Nephron progenitor cell (in vitro differentiated cells): ENCODE data around the gene PTPN21.
A peak's percentile ranks its signal among the peaks of the same experiment; 100 is the strongest.

Experiments
- DNase-seq: peaks from one replicate; pipeline ENCODE4 v3.0.0; 2021
- H3K27ac Mint-ChIP-seq: 2 replicates; pipeline ENCODE4 v1.8.0; 2021; ENCODE audit warnings: mild to moderate bottlenecking, moderate library complexity, mixed read lengths
- H3K27me3 Mint-ChIP-seq: 2 replicates; pipeline ENCODE4 v1.8.0; 2021; ENCODE audit warnings: mild to moderate bottlenecking, low read depth, mixed read lengths; ENCODE audit not compliant: poor library complexity
- H3K36me3 Mint-ChIP-seq: 2 replicates; pipeline ENCODE4 v1.8.0; 2021; ENCODE audit warnings: low read depth, mixed read lengths
- H3K4me1 Mint-ChIP-seq: 2 replicates; pipeline ENCODE4 v1.8.0; 2021; ENCODE audit warnings: mixed read lengths
- H3K4me3 Mint-ChIP-seq: 2 replicates; pipeline ENCODE4 v1.8.0; 2021; ENCODE audit warnings: mild to moderate bottlenecking, moderate library complexity, mixed read lengths
- H3K9me3 Mint-ChIP-seq: 2 replicates; pipeline ENCODE4 v1.8.0; 2021; ENCODE audit warnings: mild to moderate bottlenecking, moderate library complexity, mixed read lengths
- TF ChIP-seq, protein P1 (sequence below): fragments of 200-600 bp; sonication (generic); IDR thresholded peaks from 2 replicates; pipeline ENCODE4 v1.5.0; 2021; ENCODE audit warnings: antibody characterized with exemption

PTPN21 gene

DNA sequence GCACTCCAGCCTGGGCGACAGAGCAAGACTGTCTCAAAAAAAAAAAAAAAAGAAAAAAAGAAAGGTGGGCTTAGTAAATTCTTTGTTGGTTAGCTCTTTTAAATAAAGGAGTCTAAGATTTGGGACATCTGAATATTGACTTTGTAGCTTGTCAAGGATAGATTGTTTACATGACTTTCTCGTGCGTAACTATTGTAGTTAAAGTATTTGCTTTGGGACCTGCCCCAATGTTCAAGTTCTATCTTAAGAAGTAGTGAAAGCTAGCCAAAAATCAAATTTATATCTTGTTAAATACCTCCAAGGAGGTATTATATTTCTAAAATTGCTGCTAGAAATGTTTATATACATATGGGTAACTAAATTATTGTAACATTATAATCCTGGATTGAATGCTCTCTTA lies 32.4 kb downstream of the PTPN21 start:
- H3K27ac Mint-ChIP-seq: no peak overlapping the region
- TF ChIP-seq, protein P1, sequence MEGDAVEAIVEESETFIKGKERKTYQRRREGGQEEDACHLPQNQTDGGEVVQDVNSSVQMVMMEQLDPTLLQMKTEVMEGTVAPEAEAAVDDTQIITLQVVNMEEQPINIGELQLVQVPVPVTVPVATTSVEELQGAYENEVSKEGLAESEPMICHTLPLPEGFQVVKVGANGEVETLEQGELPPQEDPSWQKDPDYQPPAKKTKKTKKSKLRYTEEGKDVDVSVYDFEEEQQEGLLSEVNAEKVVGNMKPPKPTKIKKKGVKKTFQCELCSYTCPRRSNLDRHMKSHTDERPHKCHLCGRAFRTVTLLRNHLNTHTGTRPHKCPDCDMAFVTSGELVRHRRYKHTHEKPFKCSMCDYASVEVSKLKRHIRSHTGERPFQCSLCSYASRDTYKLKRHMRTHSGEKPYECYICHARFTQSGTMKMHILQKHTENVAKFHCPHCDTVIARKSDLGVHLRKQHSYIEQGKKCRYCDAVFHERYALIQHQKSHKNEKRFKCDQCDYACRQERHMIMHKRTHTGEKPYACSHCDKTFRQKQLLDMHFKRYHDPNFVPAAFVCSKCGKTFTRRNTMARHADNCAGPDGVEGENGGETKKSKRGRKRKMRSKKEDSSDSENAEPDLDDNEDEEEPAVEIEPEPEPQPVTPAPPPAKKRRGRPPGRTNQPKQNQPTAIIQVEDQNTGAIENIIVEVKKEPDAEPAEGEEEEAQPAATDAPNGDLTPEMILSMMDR: no peak
- H3K9me3 Mint-ChIP-seq: peaks cover 35% of the 10 kb centered on the region
- no peaks in the 10 kb centered on the region for H3K27me3 Mint-ChIP-seq
- no peak for DNase-seq
- H3K36me3 Mint-ChIP-seq: peaks cover 61% of the 10 kb centered on the region
- peaks cover 6% of the 10 kb centered on the region for H3K4me1 Mint-ChIP-seq
- no peak overlapping the region for H3K4me3 Mint-ChIP-seq

DNA sequence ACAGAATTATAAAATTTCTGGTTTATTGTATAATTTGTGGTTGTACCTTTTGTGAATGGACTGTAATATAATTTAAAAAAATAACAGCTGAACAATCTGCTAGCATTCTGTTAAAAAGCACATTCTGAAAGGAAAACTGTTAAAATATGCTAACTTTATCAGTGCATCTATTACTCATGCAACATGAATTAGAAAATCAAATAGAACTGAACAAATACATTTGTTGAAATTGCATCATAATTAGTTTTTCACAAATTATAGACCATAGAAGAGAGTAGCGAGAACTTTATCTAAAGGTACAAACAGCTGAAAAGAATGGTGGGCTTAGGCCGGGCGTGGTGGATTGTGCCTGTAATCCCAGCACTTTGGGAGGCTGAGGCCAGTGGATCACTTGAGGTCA lies 33.0 kb downstream of the PTPN21 start:
- H3K36me3 Mint-ChIP-seq: peaks cover 55% of the 10 kb centered on the region
- H3K4me1 Mint-ChIP-seq: peaks cover 12% of the 10 kb centered on the region
- TF ChIP-seq, protein P1: no peak
- no peak overlapping the region for H3K27ac Mint-ChIP-seq
- no peak for DNase-seq
- H3K4me3 Mint-ChIP-seq: no peak overlapping the region
- peaks cover 29% of the 10 kb centered on the region for H3K9me3 Mint-ChIP-seq
- no peaks in the 10 kb centered on the region for H3K27me3 Mint-ChIP-seq

DNA sequence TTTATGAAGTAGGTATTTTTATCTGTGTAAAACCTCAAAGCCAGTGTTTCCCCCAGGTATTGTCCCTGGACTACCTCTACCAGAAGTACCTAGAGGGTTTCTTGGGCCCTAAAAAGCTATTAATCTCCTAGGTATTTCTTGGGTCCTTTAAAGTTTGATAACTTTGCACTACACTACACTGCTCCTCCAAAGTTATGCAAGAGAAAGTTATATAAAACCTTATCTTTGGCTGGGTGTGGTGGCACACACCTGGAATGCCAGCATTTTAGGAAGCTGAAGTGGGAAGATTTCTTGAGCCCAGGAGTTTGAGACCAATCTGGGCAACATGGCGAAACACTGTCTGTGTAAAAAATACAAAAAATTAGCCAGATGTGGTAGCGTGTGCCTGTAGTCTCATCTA lies 34.9 kb downstream of the PTPN21 start:
- DNase-seq: no peak
- Mint-ChIP-seq H3K4me1 (peaks cover 31% of the 10 kb centered on the region), H3K27me3 (no peaks in the 10 kb centered on the region), H3K4me3 (no peak overlapping the region), H3K9me3 (peaks cover 22% of the 10 kb centered on the region), H3K27ac (no peak overlapping the region), H3K36me3 (peaks cover 49% of the 10 kb centered on the region)
- TF ChIP-seq, protein P1: no peak

DNA sequence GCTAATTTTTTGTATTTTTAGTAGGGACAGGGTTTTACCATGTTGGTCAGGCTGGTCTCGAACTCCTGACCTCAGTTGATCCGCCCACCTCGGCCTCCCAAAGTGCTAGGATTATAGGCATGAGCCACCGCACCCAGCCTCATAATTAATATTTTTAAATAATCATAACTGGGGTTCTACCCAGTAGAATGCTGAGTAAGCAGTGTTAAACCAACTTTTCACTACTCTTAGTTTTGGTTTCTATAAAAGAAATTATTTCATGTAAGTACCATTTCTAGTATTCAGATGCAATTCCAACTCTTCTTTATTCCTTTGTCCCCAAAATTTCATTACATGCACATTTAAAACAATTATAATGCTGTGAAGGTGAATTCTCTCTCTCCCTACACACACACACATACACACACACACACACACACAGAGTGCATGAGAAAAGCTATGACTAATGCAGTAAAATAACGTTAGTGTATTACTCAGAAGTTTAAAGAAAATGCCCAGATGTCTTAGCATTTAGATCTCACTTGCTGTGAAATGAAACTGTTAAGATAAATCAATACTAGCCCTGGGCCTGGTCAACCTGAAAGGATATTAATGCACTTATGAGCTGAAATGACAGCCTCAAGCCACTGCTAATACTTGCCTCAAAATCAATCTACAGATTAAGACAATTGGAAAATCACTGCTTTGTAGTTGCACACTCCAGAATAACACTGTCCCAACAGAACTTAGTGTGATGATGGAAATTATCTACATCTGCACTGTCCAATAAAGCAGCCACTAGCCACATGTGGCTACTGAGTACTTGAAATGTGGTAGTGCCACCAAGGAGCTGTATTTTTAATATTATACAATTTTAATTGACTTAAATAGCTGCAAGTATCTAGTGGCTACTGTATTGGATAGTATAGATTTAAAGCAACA lies 36.0 kb downstream of the PTPN21 start:
- peaks cover 36% of the 10 kb centered on the region for H3K4me1 Mint-ChIP-seq
- H3K27me3 Mint-ChIP-seq: no peaks in the 10 kb centered on the region
- peaks cover 16% of the 10 kb centered on the region for H3K9me3 Mint-ChIP-seq
- peak overlapping the region; percentile 43 for H3K27ac Mint-ChIP-seq
- no peak overlapping the region for H3K4me3 Mint-ChIP-seq
- peaks cover 48% of the 10 kb centered on the region for H3K36me3 Mint-ChIP-seq
- DNase-seq: no peak
- TF ChIP-seq, protein P1: no peak

DNA sequence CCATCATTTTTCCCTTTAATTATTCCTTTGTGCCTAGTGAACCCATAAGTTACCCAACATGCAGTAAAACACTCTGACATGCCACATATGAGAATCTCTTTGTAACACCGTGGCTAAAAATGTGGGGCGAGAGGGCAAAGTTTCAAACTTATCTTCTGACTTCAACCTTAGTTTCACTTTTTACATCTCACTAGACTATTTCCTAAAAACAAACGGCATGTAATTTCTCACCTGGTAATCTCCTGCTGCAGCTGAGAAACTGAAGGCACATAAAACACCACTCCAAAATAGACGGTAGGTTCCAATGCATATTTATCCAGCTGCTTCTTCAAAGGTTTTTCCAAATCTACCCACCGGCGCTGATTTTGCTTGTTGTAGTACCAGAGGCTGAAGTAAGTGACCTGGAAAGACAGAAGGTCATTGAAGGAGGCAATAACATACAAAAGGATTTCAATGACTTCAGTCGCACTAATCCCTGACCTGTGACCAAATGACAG lies 37.9 kb downstream of the PTPN21 start:
- Mint-ChIP-seq H3K36me3 (peaks cover 38% of the 10 kb centered on the region), H3K27me3 (no peaks in the 10 kb centered on the region), H3K4me1 (peaks cover 36% of the 10 kb centered on the region), H3K27ac (peak overlapping the region; percentile 98), H3K4me3 (peak overlapping the region; percentile 73), H3K9me3 (no peaks in the 10 kb centered on the region)
- TF ChIP-seq, protein P1: no peak
- DNase-seq: peak; percentile 19
